Caco-2 (cell line): ENCODE data around the gene DNAJC8. TPM values are rescaled to one million over a fixed set of nuclear protein-coding genes. Genes with fewer than 3 reads are reported as not detected.

Experiments used
- BruUV-seq: library from RNA; stranded (reverse); fragments of 400-500 nt; replicated peaks from 2 replicates; lab custom pipeline; 2021; lab: Mats Ljungman, UMichigan
- CTCF ChIA-PET: fragments of 300-600 bp; sonication (Branson Sonifier 250); formaldehyde crosslinking; loops from one replicate; lab custom pipeline; 2022; ENCODE audit warnings: antibody characterized with exemption; lab: Charles Lee
- POLR2A ChIA-PET: fragments of 300-600 bp; sonication (Branson Sonifier 250); formaldehyde crosslinking; loops from one replicate; lab custom pipeline; 2022; ENCODE audit warnings: antibody characterized with exemption; lab: Charles Lee
- DNase-seq, 2 experiments: peaks; one replicate each; pipeline versions ENCODE4 v3.0.0 to v3.0.0-alpha.2; 2020 to 2022
- H3K27me3 ChIP-seq: replicated peaks from 2 replicates; pipeline ENCODE4 v1.6.0; 2011; ENCODE audit warnings: low read length; ENCODE audit not compliant: control insufficient read depth, insufficient read depth
- H3K36me3 ChIP-seq: 2 replicates; pipeline ENCODE4 v1.5.1; 2011; ENCODE audit warnings: low read length; ENCODE audit not compliant: control insufficient read depth, insufficient read depth
- H3K4me1 ChIP-seq: fragments of 250-450 bp; sonication (Bioruptor Pico); 2 replicates; pipeline ENCODE4 v1.5.1; 2020; ENCODE audit warnings: mild to moderate bottlenecking
- H3K4me3 ChIP-seq: 2 replicates; pipeline ENCODE4 v1.5.1; 2011; ENCODE audit warnings: low read depth, mild to moderate bottlenecking, control low read depth, low read length
- H3K9me3 ChIP-seq: fragments of 250-450 bp; sonication (Bioruptor Pico); 2 replicates; pipeline ENCODE4 v1.5.1; 2020; ENCODE audit warnings: mild to moderate bottlenecking, moderate library complexity
- H3K27ac Mint-ChIP-seq: one replicate; pipeline ENCODE4 v1.8.0; 2022; ENCODE audit warnings: mixed read lengths; ENCODE audit not compliant: unreplicated experiment
- H3K27me3 Mint-ChIP-seq: one replicate; pipeline ENCODE4 v1.8.0; 2022; ENCODE audit warnings: mixed read lengths; ENCODE audit not compliant: insufficient read depth, unreplicated experiment
- H3K36me3 Mint-ChIP-seq: one replicate; pipeline ENCODE4 v1.8.0; 2022; ENCODE audit warnings: mild to moderate bottlenecking, mixed read lengths; ENCODE audit not compliant: insufficient read depth, unreplicated experiment
- H3K4me1 Mint-ChIP-seq: one replicate; pipeline ENCODE4 v1.8.0; 2022; ENCODE audit warnings: low read depth, mixed read lengths; ENCODE audit not compliant: unreplicated experiment
- H3K4me3 Mint-ChIP-seq: one replicate; pipeline ENCODE4 v1.8.0; 2022; ENCODE audit warnings: mild to moderate bottlenecking, moderate library complexity, mixed read lengths; ENCODE audit not compliant: unreplicated experiment
- H3K9me3 Mint-ChIP-seq: one replicate; pipeline ENCODE4 v1.8.0; 2022; ENCODE audit warnings: mixed read lengths; ENCODE audit not compliant: unreplicated experiment
- CTCF ChIP-seq, 2 experiments: fragments of 200-600 bp in 1 of 2; IDR thresholded peaks; 1 replicate in 1 of 2; 2 replicates in 1 of 2; pipeline versions ENCODE4 v1.5.1 to v1.8.0; 2011 to 2022; ENCODE audit warnings: antibody characterized with exemption in 1 of 2, control low read depth in 1 of 2, inconsistent platforms in 1 of 2, low read depth in 1 of 2, low read length in 1 of 2, mild to moderate bottlenecking in 1 of 2, moderate library complexity in 1 of 2; ENCODE audit not compliant: insufficient read depth in 1 of 2, severe bottlenecking in 1 of 2, unreplicated experiment in 1 of 2
- intact Hi-C: fragments of 100-400 bp; cut with micrococcal nuclease; formaldehyde crosslinking; loops from one replicate; pipeline ENCODE4 v1.10.0; 2022; ENCODE audit not compliant: unreplicated experiment
- total RNA-seq: library from RNA; stranded (reverse); gene quantifications from 2 replicates; pipeline ENCODE4 v1.2.3, GENCODE V29; 2022

Gene DNAJC8
- total RNA-seq, 1 experiment from 2014 or later: 69.4 TPM

GRCh38 chr1:28235755-28236655, 3.2 kb upstream of the DNAJC8 start, which contains the start of gene ATP5IF1:
TSS of gene ATP5IF1 (plus strand) at chr1:28236124. CDS start at chr1:28236184, 60 bp downstream.
- no peaks in the 10 kb centered on the region for H3K4me1 Mint-ChIP-seq
- no peak for TF ChIP-seq CTCF (IDR thresholded peaks at IDR 0.05; ENCODE audit: insufficient read depth in 1 of 2, low read depth in 1 of 2, low read length in 1 of 2, severe bottlenecking in 1 of 2, unreplicated experiment in 1 of 2)
- H3K27ac Mint-ChIP-seq: no peak within 1 kb of the TSS
- H3K4me3 Mint-ChIP-seq: no peak within 1 kb of the TSS
- H3K36me3 Mint-ChIP-seq: peaks cover 5% of the 10 kb centered on the region
- DNase-seq: peak; percentile 90 to 94
- ChIA-PET POLR2A (interaction anchor here (0.6 to 1.1 kb wide), 7 partner anchors 9 to 407 kb away, joined by 3 to 9 read pairs (median 7); partner anchors contain the start of genes EYA3, MED18, SESN2 and TAF12), CTCF (interaction anchor here (1.1 kb wide), 2 partner anchors 13 to 145 kb away, joined by 11 to 14 read pairs; no protein-coding TSS in a partner anchor)
- Histone ChIP-seq H3K9me3 (no peaks in the 10 kb centered on the region), H3K27me3 (no peaks in the 10 kb centered on the region), H3K4me3 (peak within 1 kb of the TSS; percentile 95), H3K36me3 (no peaks in the 10 kb centered on the region), H3K4me1 (no peaks in the 10 kb centered on the region)
- BruUV-seq: TSS peak; percentile 69
- no peaks in the 10 kb centered on the region for H3K9me3 Mint-ChIP-seq
- intact Hi-C loops: no loop called here
- no peaks in the 10 kb centered on the region for H3K27me3 Mint-ChIP-seq

GRCh38 chr1:28233264-28233606, 406 bp upstream of the DNAJC8 start:
- Histone ChIP-seq H3K4me1 (no peaks in the 10 kb centered on the region), H3K36me3 (no peaks in the 10 kb centered on the region), H3K9me3 (no peaks in the 10 kb centered on the region), H3K27me3 (no peaks in the 10 kb centered on the region), H3K4me3 (no peak overlapping the region; the same call in 1 of the 2 replicates)
- peaks cover 12% of the 10 kb centered on the region for H3K36me3 Mint-ChIP-seq
- CTCF ChIA-PET: no interaction called here
- H3K9me3 Mint-ChIP-seq: no peaks in the 10 kb centered on the region
- BruUV-seq: no TSS peak
- H3K4me1 Mint-ChIP-seq: no peaks in the 10 kb centered on the region
- no peaks in the 10 kb centered on the region for H3K27me3 Mint-ChIP-seq
- peak overlapping the region; percentile 100 for H3K4me3 Mint-ChIP-seq
- H3K27ac Mint-ChIP-seq: peak overlapping the region; percentile 100
- no peak for DNase-seq
- POLR2A ChIA-PET: no interaction called here
- intact Hi-C loops: no loop called here
- no peak for TF ChIP-seq CTCF (IDR thresholded peaks at IDR 0.05; ENCODE audit: insufficient read depth in 1 of 2, low read depth in 1 of 2, low read length in 1 of 2, severe bottlenecking in 1 of 2, unreplicated experiment in 1 of 2)

- TF ChIP-seq CTCF (IDR thresholded peaks at IDR 0.05; ENCODE audit: insufficient read depth in 1 of 2, low read depth in 1 of 2, low read length in 1 of 2, severe bottlenecking in 1 of 2, unreplicated experiment in 1 of 2): no peak
- Histone ChIP-seq H3K36me3 (no peaks in the 10 kb centered on the region), H3K4me3 (no peak overlapping the region), H3K27me3 (no peaks in the 10 kb centered on the region), H3K9me3 (no peaks in the 10 kb centered on the region), H3K4me1 (no peaks in the 10 kb centered on the region)
- Mint-ChIP-seq H3K36me3 (peaks cover 38% of the 10 kb centered on the region), H3K4me1 (no peaks in the 10 kb centered on the region), H3K9me3 (no peaks in the 10 kb centered on the region), H3K27me3 (no peaks in the 10 kb centered on the region), H3K27ac (no peak overlapping the region), H3K4me3 (no peak overlapping the region)
- CTCF ChIA-PET: no interaction called here
- no peak for DNase-seq
- POLR2A ChIA-PET: no interaction called here
- intact Hi-C loops: no loop called here
- no TSS peak for BruUV-seq
Observed at GRCh38 chr1:28229996-28230395, 2.8 kb downstream of the DNAJC8 start.
